Measurements from ENCODE around the gene NUPR1. TPM values are rescaled to one million over a fixed set of nuclear protein-coding genes. Genes with fewer than 3 reads are reported as not detected.

NUPR1 gene
- total and polyA plus RNA-seq, 2 of the 13 experiments (the other 11 are each of a cell fraction or from before 2014, with no cell fraction given) = 18.0 to 25.6 TPM

GRCh38 chr16:28543072-28543471 lies 4.3 kb upstream of the NUPR1 start (continued):
- TF ChIP-seq ZNF121 (CRISPR knock-in tag; IDR thresholded peaks at IDR 0.05) (no peak), ZNF775 (CRISPR knock-in tag; IDR thresholded peaks at IDR 0.05; ENCODE audit: borderline replicate concordance) (no peak), SALL2 (CRISPR knock-in tag; IDR thresholded peaks at IDR 0.05) (no peak), ZBTB21 (CRISPR knock-in tag; IDR thresholded peaks at IDR 0.05) (peak; percentile 52; the same call in 1 of the 2 replicates), SOX5 (CRISPR knock-in tag; IDR thresholded peaks at IDR 0.05; ENCODE audit: borderline replicate concordance) (no peak), ZBTB1 (CRISPR knock-in tag; IDR thresholded peaks at IDR 0.05; ENCODE audit: borderline replicate concordance) (no peak), SMAD1 (CRISPR knock-in tag; IDR thresholded peaks at IDR 0.05; ENCODE audit: borderline replicate concordance, low read depth) (no peak), MLX (CRISPR knock-in tag; IDR thresholded peaks at IDR 0.05) (0 out of 2 replicates have a peak, but pooled peaks have one; percentile 50), DMTF1 (CRISPR knock-in tag; IDR thresholded peaks at IDR 0.05) (no peak), SIX1 (CRISPR knock-in tag; IDR thresholded peaks at IDR 0.05; ENCODE audit: borderline replicate concordance) (no peak), CEBPB (IDR thresholded peaks at IDR 0.05; ENCODE audit: borderline replicate concordance, low read depth, low read length) (no peak), ETV5 (CRISPR knock-in tag; IDR thresholded peaks at IDR 0.05; ENCODE audit: borderline replicate concordance) (peak; percentile 30; the same call in 1 of the 2 replicates), ZNF780A (CRISPR knock-in tag; IDR thresholded peaks at IDR 0.05) (no peak), ZNF354B (CRISPR knock-in tag; IDR thresholded peaks at IDR 0.05) (no peak), ZNF607 (CRISPR knock-in tag; IDR thresholded peaks at IDR 0.05; ENCODE audit: borderline replicate concordance) (no peak)
- TF ChIP-seq, protein P1, sequence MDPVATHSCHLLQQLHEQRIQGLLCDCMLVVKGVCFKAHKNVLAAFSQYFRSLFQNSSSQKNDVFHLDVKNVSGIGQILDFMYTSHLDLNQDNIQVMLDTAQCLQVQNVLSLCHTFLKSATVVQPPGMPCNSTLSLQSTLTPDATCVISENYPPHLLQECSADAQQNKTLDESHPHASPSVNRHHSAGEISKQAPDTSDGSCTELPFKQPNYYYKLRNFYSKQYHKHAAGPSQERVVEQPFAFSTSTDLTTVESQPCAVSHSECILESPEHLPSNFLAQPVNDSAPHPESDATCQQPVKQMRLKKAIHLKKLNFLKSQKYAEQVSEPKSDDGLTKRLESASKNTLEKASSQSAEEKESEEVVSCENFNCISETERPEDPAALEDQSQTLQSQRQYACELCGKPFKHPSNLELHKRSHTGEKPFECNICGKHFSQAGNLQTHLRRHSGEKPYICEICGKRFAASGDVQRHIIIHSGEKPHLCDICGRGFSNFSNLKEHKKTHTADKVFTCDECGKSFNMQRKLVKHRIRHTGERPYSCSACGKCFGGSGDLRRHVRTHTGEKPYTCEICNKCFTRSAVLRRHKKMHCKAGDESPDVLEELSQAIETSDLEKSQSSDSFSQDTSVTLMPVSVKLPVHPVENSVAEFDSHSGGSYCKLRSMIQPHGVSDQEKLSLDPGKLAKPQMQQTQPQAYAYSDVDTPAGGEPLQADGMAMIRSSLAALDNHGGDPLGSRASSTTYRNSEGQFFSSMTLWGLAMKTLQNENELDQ (CRISPR knock-in tag; IDR thresholded peaks at IDR 0.05; ENCODE audit: borderline replicate concordance) = no peak
- TF ChIP-seq, protein P2, sequence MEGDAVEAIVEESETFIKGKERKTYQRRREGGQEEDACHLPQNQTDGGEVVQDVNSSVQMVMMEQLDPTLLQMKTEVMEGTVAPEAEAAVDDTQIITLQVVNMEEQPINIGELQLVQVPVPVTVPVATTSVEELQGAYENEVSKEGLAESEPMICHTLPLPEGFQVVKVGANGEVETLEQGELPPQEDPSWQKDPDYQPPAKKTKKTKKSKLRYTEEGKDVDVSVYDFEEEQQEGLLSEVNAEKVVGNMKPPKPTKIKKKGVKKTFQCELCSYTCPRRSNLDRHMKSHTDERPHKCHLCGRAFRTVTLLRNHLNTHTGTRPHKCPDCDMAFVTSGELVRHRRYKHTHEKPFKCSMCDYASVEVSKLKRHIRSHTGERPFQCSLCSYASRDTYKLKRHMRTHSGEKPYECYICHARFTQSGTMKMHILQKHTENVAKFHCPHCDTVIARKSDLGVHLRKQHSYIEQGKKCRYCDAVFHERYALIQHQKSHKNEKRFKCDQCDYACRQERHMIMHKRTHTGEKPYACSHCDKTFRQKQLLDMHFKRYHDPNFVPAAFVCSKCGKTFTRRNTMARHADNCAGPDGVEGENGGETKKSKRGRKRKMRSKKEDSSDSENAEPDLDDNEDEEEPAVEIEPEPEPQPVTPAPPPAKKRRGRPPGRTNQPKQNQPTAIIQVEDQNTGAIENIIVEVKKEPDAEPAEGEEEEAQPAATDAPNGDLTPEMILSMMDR (CRISPR knock-in tag; IDR thresholded peaks at IDR 0.05) = no peak
